H1 (cell line): ENCODE results near the gene SCN3B. TPM values are rescaled to one million over a fixed set of nuclear protein-coding genes. Genes with fewer than 3 reads are reported as not detected.

Experiments
- KDM5A ChIP-seq: fragments of 200-600 bp; IDR thresholded peaks from 2 replicates; pipeline ENCODE4 v1.7.1; 2012; ENCODE audit warnings: mild to moderate bottlenecking, low read length, inconsistent platforms, mixed read lengths
- polyA plus RNA-seq, 7 experiments: library from polyadenylated mRNA; depleted of rRNA in 3 of 7; stranded (reverse) in 5 of 7; unstranded in 2 of 7; fragments of >200 nt in 5 of 7; fragments of 200-250 nt in 2 of 7; gene quantifications; 1 replicate in 5 of 7; 2 replicates in 1 of 7; 4 replicates in 1 of 7; pipeline versions ENCODE4 v1.2.1 to v1.2.3, GENCODE V29; 2011 to 2013; ENCODE audit warnings: missing spikeins in 2 of 7, mixed read lengths in 2 of 7
- total RNA-seq: library from RNA; stranded (reverse); fragmentation: NEBNext Ultra II Directional; extraction: Animal tissue kit (Norgen Biotek cat#: 25700); gene quantifications from 2 replicates; pipeline ENCODE4 v1.2.1, GENCODE V29; 2021
- TF ChIP-seq, protein P1 (sequence below): IDR thresholded peaks from 2 replicates; pipeline ENCODE4 v1.6.1; 2012; ENCODE audit warnings: inconsistent platforms

The SCN3B gene
- total and polyA plus RNA-seq, 2 of the 8 experiments (the other 6 are each of a cell fraction or from before 2014, with no cell fraction given) = 0.67 to 1.1 TPM

DNA sequence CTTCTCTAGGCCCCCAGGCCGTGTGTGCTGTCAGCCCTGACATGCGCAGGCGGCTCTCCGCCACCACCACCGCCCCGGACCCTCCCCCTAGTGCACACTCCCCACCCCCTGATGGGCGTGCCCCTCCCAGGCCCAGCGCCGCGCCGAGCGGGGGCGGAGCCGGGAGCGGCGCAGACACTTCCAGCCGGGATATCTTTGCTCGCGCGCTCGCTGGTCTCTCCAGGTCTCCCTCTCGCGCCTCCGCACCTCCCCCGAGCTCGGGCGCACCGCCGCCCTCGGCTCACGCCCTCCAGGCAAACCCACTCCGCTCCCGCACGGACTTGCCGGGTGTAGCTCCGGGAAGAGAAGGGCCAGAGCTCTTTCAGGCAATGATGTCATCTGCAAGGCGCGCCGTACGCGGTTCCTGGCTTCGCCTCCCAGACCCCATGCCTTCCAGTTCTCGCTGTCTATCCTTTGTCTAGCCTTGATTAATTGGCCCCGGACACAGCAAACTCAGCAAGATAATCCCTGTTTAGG is at the start of gene SCN3B (continued):
- TF ChIP-seq, protein P1, sequence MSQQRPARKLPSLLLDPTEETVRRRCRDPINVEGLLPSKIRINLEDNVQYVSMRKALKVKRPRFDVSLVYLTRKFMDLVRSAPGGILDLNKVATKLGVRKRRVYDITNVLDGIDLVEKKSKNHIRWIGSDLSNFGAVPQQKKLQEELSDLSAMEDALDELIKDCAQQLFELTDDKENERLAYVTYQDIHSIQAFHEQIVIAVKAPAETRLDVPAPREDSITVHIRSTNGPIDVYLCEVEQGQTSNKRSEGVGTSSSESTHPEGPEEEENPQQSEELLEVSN = peak; percentile 39; the same call in 1 of the 2 replicates
- no peak for TF ChIP-seq KDM5A
- TF ChIP-seq, all 59 proteins: peak for 12
